ENCODE results near the gene OMG. TPM values are rescaled to one million over a fixed set of nuclear protein-coding genes. Genes with fewer than 3 reads are reported as not detected.
A peak's percentile ranks its signal among the peaks of the same experiment; 100 is the strongest.
"Not testable (repeated sequence)": the region's sequence is repeated elsewhere in the genome, so short reads cannot be mapped to it uniquely, and the experiment has no call there.

The OMG gene
- 9.4 TPM for total RNA-seq

- DNase-seq: peak; percentile 75
These were observed at the start of gene OMG for GRCh38 chr17:31297090-31297489. TSS of gene OMG (minus strand) at chr17:31297239. CDS start at chr17:31296331, 908 bp downstream.

- DNase-seq: not testable (repeated sequence)
These were observed 48.2 kb upstream of the OMG start for GRCh38 chr17:31345191-31345747.

- DNase-seq: peak; percentile 12
These were observed 43.0 kb upstream of the OMG start for GRCh38 chr17:31339906-31340661.

- no peak for DNase-seq
These were observed 32.2 kb upstream of the OMG start for GRCh38 chr17:31329221-31329620.

- DNase-seq: no peak
These were observed 31.1 kb upstream of the OMG start for GRCh38 chr17:31328160-31328535.

GRCh38 chr17:31327534-31328159 lies 30.6 kb upstream of the OMG start:
- DNase-seq: no peak

GRCh38 chr17:31323551-31323950 lies 26.5 kb upstream of the OMG start:
- no peak for DNase-seq

- DNase-seq: no peak
These were observed 24.9 kb upstream of the OMG start for GRCh38 chr17:31321966-31322365.

- peak; percentile 19 for DNase-seq
These were observed 24.4 kb upstream of the OMG start, which contains the start of gene EVI2A for GRCh38 chr17:31321481-31321880. TSS of gene EVI2A (minus strand) at chr17:31321622. CDS start at chr17:31319013, 2,609 bp downstream.

GRCh38 chr17:31320791-31321190 lies 23.8 kb upstream of the OMG start:
- no peak for DNase-seq

GRCh38 chr17:31320241-31320640 lies 23.2 kb upstream of the OMG start:
- no peak for DNase-seq

GRCh38 chr17:31318851-31319661 lies 22.0 kb upstream of the OMG start:
- DNase-seq: no peak

- DNase-seq: peak; percentile 68
These were observed 21.3 kb upstream of the OMG start for GRCh38 chr17:31318298-31318801.

GRCh38 chr17:31314782-31315100 lies 17.7 kb upstream of the OMG start:
- DNase-seq: no peak

- no peak for DNase-seq
These were observed 17.1 kb upstream of the OMG start, which contains the start of gene EVI2B for GRCh38 chr17:31313982-31314781. TSS of gene EVI2B (minus strand) at chr17:31314054. CDS start at chr17:31305609, 8,445 bp downstream.

- not testable (repeated sequence) for DNase-seq
These were observed 15.2 kb upstream of the OMG start for GRCh38 chr17:31312223-31312622.

- DNase-seq: no peak
These were observed 14.5 kb upstream of the OMG start for GRCh38 chr17:31311526-31311925.

- DNase-seq: no peak
These were observed 13.8 kb upstream of the OMG start for GRCh38 chr17:31310886-31311285.

- no peak for DNase-seq
These were observed 13.2 kb upstream of the OMG start for GRCh38 chr17:31310260-31310659.

GRCh38 chr17:31309556-31309955 lies 12.5 kb upstream of the OMG start:
- no peak for DNase-seq

Data from occipital lobe (tissue), 2 donors.